Measurements from ENCODE around the gene RNF208. TPM values are rescaled to one million over a fixed set of nuclear protein-coding genes. Genes with fewer than 3 reads are reported as not detected.
A peak's percentile ranks its signal among the peaks of the same experiment; 100 is the strongest.

The RNF208 gene
- total RNA-seq, 1 experiment from 2014 or later: 1.0 TPM

DNA sequence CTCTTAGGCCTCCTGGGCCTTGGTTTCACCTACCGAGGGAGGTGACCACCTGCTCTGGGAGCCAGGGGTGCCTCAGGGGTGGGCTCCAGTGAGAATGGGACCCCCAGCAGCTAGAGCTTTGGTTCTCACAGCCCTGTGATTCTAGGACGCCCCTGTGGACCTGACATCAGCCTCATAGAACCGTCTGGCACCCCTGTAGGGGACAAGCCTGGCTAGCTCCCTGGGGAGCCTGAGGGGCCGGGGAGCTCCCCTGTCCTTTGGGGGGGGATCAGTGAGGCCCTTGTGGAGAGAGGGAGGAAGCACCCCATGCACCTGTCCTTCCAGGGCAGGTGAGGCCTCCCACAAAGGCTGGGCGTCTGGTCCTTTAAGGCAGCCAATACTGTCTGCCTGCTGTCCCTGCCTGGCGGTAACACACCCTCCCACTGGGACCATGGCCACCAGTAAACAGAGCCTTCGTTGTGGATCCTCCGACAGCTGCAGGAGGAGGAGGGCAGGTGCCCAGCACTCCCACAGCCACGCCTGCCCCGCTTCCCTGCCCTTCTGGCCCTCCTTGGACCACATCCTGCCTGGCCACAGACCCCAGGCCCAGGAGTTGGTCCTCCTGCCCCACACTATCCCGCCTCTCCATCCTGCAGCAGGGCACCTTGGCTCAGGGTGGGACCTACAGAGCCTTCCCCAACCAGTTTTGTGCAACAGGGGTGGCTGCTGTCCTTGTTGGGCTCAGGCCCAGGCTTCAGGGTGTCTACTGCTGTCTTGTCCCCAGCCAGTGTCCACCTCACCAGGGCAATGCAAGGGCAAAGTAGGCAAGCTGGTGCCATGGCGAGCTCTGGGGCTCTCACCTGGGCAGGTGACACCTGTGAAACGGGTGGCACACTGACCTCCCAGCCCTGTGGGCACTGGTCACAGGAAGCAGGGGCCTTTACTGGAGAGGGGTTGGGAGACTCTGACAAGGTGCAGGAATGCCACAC is 16.0 kb upstream of the RNF208 start:
- H3K27me3 ChIP-seq (ENCODE audit: control insufficient read depth, insufficient read depth, low read length): no peaks in the 10 kb centered on the region
- peaks cover 10% of the 10 kb centered on the region for H3K36me3 ChIP-seq (replicated peaks; ENCODE audit: control insufficient read depth, insufficient read depth, low read length)
- H3K4me3 ChIP-seq (ENCODE audit: insufficient read depth, low read depth, low read length): no peak overlapping the region
- DNase-seq: no peak

DNA sequence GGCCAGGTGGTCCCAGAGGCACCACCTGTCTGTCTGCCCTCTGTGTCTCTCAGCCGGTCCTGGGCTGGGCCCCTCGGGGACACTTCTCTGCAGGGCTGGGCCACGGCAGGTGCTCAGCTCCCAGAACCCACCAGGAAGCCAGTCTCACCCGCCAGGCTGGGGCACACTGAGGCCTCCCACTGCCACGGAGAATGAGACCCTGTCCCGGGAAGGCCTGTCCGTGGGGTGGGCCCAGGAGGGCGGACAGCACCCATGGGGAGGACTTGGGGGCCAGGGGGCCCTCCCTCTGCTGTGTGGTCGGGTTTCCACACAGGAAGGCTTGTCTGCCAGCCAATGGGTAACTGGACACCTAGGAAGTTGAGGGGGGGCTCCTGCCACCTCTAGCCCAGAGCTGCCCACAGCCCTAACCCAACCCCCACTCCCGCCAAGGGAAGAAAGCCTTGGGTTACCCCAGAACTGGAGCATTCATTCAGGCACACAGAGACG is 14.9 kb upstream of the RNF208 start:
- DNase-seq: no peak
- H3K4me3 ChIP-seq (ENCODE audit: insufficient read depth, low read depth, low read length): no peak overlapping the region; the same call in 1 of the 2 replicates
- H3K27me3 ChIP-seq (ENCODE audit: control insufficient read depth, insufficient read depth, low read length): no peaks in the 10 kb centered on the region
- H3K36me3 ChIP-seq (replicated peaks; ENCODE audit: control insufficient read depth, insufficient read depth, low read length): peaks cover 1% of the 10 kb centered on the region

DNA sequence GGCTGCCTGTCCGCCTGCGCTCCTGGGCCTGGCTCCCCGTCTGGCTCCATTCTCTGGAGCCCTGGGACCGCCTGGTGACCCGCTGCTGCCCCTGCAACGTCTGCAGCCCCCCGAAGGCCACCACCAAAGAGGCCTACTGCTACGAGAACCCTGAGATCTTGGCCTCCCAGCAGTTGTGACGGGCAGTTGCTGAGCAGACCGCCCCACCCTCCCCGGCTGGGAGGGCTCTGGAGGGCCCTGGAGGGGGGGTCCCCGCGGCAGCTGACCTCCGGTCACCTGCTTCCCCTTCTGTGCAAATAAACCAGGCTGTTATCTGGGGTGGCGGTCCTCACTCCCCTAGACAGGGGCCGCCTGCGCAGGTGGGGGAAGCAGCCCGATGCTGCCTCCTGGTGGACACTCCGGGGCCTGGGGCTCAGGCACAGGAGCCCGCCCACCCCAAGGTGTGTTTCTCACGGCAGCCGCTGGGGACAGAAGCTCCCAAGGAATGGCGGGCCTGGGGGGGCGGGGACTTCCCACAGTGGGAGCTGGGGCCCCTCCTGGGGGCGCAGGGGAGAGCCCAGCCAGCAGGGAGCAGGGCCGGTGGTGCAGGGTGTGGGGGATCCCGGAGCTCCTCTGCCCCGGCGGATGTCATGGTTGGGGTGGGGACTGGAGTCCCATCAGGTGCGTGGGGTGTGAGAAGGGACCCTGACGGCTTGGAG is 14.3 kb upstream of the RNF208 start:
- Histone ChIP-seq H3K27me3 (ENCODE audit: control insufficient read depth, insufficient read depth, low read length) (no peaks in the 10 kb centered on the region), H3K4me3 (ENCODE audit: insufficient read depth, low read depth, low read length) (no peak overlapping the region; the same call in 1 of the 2 replicates), H3K36me3 (replicated peaks; ENCODE audit: control insufficient read depth, insufficient read depth, low read length) (no peaks in the 10 kb centered on the region)
- DNase-seq: peak; percentile 100

DNA sequence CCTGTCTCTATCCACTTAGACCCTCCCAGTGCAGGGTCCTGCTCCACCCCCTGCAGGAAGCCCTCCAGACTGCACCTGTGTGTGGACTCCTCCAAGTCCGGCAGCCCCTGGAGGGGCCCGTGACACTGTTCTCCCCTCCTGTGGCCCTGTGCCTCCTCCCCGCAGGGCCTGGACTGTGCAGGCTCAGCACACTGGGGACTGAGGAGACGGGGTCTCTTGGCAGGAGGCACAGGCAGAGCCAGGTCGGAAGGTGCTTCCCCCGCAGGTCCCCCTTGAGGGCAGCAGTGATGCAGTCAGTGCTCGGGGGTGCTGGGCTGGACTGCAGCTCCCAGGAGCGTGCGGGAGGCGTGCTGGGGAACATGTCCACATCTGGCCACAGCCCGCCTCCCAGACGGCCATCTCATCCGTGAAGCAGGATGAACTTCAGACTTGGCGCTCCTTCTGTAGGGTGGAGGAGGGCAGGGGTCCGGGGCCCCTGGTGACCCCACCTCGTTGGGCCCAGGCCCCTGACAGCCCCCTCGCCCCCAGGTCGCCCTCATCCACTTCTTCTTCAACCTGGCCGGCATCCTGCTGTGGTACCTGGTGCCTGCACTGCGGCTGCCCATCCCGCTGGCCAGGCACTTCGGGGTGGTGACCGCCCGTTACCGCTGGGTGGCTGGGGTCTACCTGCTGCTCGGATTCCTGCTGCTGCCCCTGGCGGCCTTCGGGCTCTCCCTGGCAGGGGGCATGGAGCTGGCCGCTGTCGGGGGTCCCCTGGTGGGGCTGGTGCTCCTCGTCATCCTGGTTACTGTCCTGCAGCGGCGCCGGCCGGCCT is 13.6 kb upstream of the RNF208 start:
- peak; percentile 89 for DNase-seq
- Histone ChIP-seq H3K4me3 (ENCODE audit: insufficient read depth, low read depth, low read length) (no peak overlapping the region), H3K27me3 (ENCODE audit: control insufficient read depth, insufficient read depth, low read length) (no peaks in the 10 kb centered on the region), H3K36me3 (replicated peaks; ENCODE audit: control insufficient read depth, insufficient read depth, low read length) (no peaks in the 10 kb centered on the region)

DNA sequence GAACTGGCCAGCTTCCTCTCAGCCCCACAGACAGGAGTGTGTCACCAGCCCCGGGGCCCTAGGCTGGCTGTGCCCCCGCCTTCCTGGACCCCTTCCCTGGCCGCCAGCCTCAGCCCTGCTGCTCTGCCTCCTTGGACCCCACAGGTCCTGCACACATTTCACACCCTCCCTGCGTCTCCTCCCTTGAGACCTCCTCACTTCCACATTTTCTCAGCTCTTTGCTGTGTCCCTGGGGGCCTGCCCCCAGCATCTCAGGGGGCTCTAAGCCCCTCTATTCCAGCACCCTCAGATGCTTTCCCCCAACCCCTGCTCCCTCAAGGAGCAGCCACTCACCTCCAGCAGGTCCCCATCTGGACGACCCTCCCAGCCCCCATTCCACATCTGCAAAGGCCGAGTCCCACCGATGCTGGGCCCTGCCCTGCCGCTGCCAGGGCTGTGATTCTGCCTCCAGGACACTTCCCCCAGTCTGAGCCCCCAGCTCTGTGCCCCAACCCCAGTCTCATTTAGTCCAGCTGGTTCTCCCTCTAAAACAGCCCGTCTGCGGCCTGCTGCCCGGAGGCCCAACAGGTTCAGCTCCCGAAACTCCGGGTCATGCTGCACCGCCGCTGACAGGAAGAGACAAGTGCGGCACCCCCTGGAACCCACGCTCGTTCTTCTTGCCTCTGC is 12.9 kb upstream of the RNF208 start:
- Histone ChIP-seq H3K36me3 (replicated peaks; ENCODE audit: control insufficient read depth, insufficient read depth, low read length) (no peaks in the 10 kb centered on the region), H3K27me3 (ENCODE audit: control insufficient read depth, insufficient read depth, low read length) (no peaks in the 10 kb centered on the region), H3K4me3 (ENCODE audit: insufficient read depth, low read depth, low read length) (no peak overlapping the region)
- no peak for DNase-seq

DNA sequence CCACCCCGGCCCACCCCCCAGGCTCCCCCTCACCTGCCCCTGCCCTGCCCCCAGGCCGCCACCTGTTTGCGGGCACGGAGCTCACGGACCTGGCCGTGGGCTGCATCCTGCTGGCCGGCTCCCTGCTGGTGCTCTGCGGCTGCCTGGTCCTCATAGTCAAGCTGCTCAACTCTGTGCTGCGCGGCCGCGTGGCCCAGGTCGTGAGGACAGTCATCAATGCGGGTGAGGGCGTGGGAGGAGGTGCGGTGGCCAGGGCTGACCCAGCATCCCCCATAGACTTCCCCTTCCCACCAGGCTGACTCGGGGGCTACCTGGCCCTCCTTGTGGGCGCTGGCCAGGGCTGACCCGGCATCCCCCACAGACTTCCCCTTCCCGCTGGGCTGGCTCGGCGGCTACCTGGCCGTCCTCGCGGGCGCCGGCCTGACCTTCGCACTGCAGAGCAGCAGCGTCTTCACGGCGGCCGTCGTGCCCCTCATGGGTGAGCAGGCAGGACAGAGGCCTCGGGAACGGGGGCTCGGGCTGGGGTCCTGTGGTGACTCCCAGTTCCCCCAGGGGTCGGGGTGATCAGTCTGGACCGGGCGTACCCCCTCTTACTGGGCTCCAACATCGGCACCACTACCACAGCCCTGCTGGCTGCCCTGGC is 12.1 kb upstream of the RNF208 start:
- DNase-seq: no peak
- Histone ChIP-seq H3K27me3 (ENCODE audit: control insufficient read depth, insufficient read depth, low read length) (no peaks in the 10 kb centered on the region), H3K4me3 (ENCODE audit: insufficient read depth, low read depth, low read length) (no peak overlapping the region)

DNA sequence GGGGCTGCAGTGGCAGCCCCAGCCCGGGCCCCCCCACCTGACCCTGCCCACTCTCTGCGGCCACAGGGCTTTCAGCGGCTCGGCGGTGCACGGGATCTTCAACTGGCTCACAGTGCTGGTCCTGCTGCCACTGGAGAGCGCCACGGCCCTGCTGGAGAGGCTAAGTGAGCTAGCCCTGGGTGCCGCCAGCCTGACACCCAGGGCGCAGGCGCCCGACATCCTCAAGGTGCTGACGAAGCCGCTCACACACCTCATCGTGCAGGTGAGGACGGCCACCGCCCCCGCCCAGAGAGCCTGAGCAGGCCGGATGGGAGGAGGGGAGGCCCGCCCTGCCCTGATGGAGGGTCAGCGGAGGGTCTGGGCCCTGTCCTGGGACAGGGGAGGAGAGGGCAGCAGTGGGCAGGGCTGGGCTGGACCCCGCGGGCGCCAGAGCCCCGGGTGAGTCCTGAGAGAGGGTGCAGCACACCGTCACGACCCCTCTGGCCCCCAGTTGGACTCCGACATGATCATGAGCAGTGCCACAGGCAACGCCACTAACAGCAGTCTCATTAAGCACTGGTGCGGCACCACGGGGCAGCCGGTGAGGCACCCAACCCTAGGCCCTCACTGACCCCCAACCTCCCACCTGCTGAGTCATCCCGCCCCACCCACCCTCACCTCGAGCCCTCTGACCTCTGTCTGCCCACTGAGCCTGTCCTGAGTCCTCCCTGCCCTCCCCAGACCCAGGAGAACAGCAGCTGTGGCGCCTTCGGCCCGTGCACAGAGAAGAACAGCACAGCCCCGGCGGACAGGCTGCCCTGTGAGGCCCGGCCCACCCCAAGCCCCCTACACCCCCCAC is 11.3 kb upstream of the RNF208 start:
- DNase-seq: no peak
- Histone ChIP-seq H3K27me3 (ENCODE audit: control insufficient read depth, insufficient read depth, low read length) (no peaks in the 10 kb centered on the region), H3K36me3 (replicated peaks; ENCODE audit: control insufficient read depth, insufficient read depth, low read length) (no peaks in the 10 kb centered on the region), H3K4me3 (ENCODE audit: insufficient read depth, low read depth, low read length) (no peak overlapping the region)

More for the DNA sequence above, 12.1 kb upstream of the RNF208 start:
- H3K36me3 ChIP-seq (replicated peaks; ENCODE audit: control insufficient read depth, insufficient read depth, low read length): no peaks in the 10 kb centered on the region

DNA sequence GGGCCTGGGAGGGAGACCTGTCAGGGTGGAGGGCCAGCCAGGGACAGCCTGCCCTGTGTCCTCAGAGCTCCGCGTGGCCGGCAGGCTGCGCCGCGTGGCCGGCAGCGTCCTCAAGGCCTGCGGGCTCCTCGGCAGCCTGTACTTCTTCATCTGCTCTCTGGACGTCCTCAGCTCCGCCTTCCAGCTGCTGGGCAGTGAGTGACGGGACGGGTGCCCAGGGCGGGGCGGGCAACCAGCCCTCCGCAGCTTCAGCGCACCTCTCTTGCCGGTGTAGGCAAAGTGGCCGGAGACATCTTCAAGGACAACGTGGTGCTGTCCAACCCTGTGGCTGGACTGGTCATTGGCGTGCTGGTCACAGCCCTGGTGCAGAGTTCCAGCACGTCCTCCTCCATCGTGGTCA is 10.5 kb upstream of the RNF208 start:
- H3K27me3 ChIP-seq (ENCODE audit: control insufficient read depth, insufficient read depth, low read length): no peaks in the 10 kb centered on the region

DNA sequence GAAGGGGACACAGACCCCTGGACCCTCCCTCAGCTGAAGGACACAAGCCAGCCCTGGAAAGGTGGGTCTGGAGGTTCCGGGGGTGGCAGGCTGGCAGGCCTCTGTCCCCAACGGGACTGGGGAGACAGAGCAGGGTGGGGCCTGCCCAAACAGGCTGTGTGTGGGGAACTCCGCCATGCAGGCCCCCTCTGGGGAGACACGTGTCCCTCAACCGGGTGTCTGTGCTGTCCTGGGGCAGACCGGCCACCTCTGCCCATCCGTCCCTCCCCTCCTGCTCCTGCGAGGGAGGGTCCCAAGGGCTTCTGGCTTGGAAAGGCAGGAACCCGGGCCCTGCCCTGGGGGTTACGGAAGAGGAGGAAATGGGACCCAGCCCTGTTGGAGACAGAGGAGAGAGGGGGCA is 10.1 kb upstream of the RNF208 start:
- DNase-seq: no peak
- no peak overlapping the region for H3K4me3 ChIP-seq (ENCODE audit: insufficient read depth, low read depth, low read length)
- H3K36me3 ChIP-seq (replicated peaks; ENCODE audit: control insufficient read depth, insufficient read depth, low read length): no peaks in the 10 kb centered on the region
- H3K27me3 ChIP-seq (ENCODE audit: control insufficient read depth, insufficient read depth, low read length): no peaks in the 10 kb centered on the region

More for the DNA sequence above, 10.5 kb upstream of the RNF208 start:
- DNase-seq: no peak
- Histone ChIP-seq H3K36me3 (replicated peaks; ENCODE audit: control insufficient read depth, insufficient read depth, low read length) (no peaks in the 10 kb centered on the region), H3K4me3 (ENCODE audit: insufficient read depth, low read depth, low read length) (no peak overlapping the region)

DNA sequence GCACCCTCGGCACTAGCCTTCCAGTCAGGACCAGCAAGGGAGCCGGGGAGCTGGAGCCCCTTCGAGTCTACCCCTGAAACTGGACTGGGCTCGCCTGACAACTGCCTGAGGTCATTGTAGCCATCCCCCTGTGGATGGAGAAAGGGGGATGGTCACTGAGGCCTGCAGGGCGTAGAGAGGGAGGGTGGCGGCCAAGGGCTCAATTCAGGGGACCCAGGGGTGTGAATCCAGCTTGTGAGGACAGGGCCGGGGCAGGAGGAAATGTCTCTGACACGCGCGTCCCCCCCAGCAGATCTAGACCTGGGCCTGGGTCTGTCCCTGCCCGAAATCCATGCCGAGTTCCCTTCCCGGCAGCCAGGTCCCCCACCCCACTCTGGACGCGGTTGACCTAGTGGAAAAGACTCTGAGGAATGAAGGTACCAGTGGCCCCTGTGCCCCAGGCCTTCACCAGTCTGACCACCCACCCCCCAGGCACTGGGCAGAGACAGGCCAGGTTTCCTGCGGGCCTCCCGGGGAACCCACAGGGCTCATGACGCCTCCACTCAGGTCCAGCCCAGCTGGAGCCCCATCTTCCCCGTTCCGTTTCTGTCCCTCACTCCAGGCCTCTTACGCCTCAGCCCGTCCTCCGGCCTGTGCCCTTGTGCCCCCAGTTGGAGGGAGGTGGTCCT is 9.5 kb upstream of the RNF208 start:
- Histone ChIP-seq H3K27me3 (ENCODE audit: control insufficient read depth, insufficient read depth, low read length) (no peaks in the 10 kb centered on the region), H3K4me3 (ENCODE audit: insufficient read depth, low read depth, low read length) (no peak overlapping the region), H3K36me3 (replicated peaks; ENCODE audit: control insufficient read depth, insufficient read depth, low read length) (no peaks in the 10 kb centered on the region)
- DNase-seq: no peak

DNA sequence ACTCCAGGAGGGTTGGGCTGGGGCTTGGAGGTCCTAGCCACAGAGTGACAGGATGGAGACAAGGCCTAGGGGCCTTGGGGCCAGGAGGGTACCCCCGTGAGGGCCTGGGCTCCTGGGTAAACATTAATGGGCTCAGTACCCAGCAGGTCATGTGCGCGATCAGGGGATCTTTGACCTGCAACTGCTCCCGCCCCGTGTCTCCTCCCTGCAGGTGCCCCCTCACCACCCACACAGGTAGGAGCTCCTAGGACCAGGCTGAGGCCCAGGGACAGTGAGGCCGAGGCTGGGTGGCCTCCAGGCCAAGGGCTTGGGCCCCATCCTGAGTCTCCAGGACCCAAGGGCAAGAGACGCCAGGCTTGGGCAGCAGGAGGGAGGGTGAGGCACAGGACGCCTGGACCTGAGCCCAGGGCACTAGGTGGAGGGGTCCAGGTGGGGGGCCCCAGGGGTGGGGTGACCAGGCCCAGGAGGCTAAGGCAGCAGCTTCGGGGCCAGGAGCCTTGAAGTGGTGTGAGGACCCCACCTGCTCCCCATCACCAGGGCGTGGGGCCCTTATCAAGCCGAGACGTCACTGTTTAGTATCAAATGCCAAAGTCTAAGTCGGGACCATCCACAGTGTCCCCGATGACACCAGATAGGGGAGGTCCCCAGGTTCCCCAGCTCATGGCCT is 8.8 kb upstream of the RNF208 start, which contains the start of gene SLC34A3:
Gene SLC34A3, plus strand, starts transcription at position 197 of the 667 bp plus-strand sequence. CDS start 802 bp downstream, outside the sequence.
- DNase-seq: no peak
- Histone ChIP-seq H3K4me3 (ENCODE audit: insufficient read depth, low read depth, low read length) (no peak within 1 kb of the TSS), H3K27me3 (ENCODE audit: control insufficient read depth, insufficient read depth, low read length) (no peaks in the 10 kb centered on the region), H3K36me3 (replicated peaks; ENCODE audit: control insufficient read depth, insufficient read depth, low read length) (no peaks in the 10 kb centered on the region)

Measured in H7 (cell line).